Esophagus muscularis mucosa (tissue), 4 donors: ENCODE measurements around the gene CYSRT1. TPM values are rescaled to one million over a fixed set of nuclear protein-coding genes. Genes with fewer than 3 reads are reported as not detected.
"Not testable (repeated sequence)": the region's sequence is repeated elsewhere in the genome, so short reads cannot be mapped to it uniquely, and the experiment has no call there.

ENCODE experiments used
- DNase-seq: peaks from one replicate; pipeline ENCODE4 v3.0.0-alpha.2; 2017; ENCODE audit errors: extremely low spot score
- H3K27ac ChIP-seq, 4 donors: fragments of 200-600 bp; sonication (generic); replicated peaks in 1 of 4; 1 replicate in 3 of 4; 2 replicates in 1 of 4; pipeline ENCODE4 v1.5.1; 2016 to 2019; ENCODE audit warnings: mild to moderate bottlenecking in 1 of 4
- H3K27me3 ChIP-seq, 4 donors: fragments of 200-600 bp; sonication (generic); one replicate each; pipeline versions ENCODE4 v1.5.1 to v1.6.0; 2016 to 2019
- H3K36me3 ChIP-seq, 4 donors: fragments of 200-600 bp; sonication (generic); one replicate each; pipeline ENCODE4 v1.5.1; 2016 to 2019
- H3K4me1 ChIP-seq, 4 donors: fragments of 200-600 bp; sonication (generic); one replicate each; pipeline ENCODE4 v1.5.1; 2016 to 2019
- H3K4me3 ChIP-seq, 4 donors: fragments of 200-600 bp; sonication (generic); 1 replicate in 2 of 4; 2 replicates in 2 of 4; pipeline ENCODE4 v1.5.1; 2016 to 2019; ENCODE audit warnings: mild to moderate bottlenecking in 4 of 4, moderate library complexity in 1 of 4
- H3K9me3 ChIP-seq, 4 donors: fragments of 200-600 bp; sonication (generic); 1 replicate in 3 of 4; 2 replicates in 1 of 4; pipeline ENCODE4 v1.5.1; 2016 to 2019
- CTCF ChIP-seq, 3 experiments: fragments of 200-600 bp in 2 of 3; fragments of 450-650 bp in 1 of 3; sonication (generic) in 2 of 3; IDR thresholded peaks; one replicate each; pipeline ENCODE4 v1.5.1; 2017 to 2019; ENCODE audit warnings: antibody characterized with exemption in 3 of 3, mild to moderate bottlenecking in 2 of 3, moderate library complexity in 1 of 3
- EP300 ChIP-seq: sonication (generic); formaldehyde crosslinking; IDR thresholded peaks from one replicate; pipeline ENCODE4 v1.6.1; 2017; ENCODE audit warnings: antibody characterized with exemption
- POLR2A ChIP-seq: fragments of 450-650 bp; IDR thresholded peaks from one replicate; pipeline ENCODE4 v1.6.1; 2017; ENCODE audit warnings: antibody characterized with exemption, moderate library complexity, mild to moderate bottlenecking, low read depth
- POLR2AphosphoS5 ChIP-seq, 2 donors: sonication (generic); formaldehyde crosslinking; IDR thresholded peaks; one replicate each; pipeline ENCODE4 v1.6.1; 2017; ENCODE audit warnings: antibody characterized with exemption in 2 of 2
- WGBS: methylation state at CpG from one replicate; pipeline ENCODE4 v1.1.5; 2018; 5-methylcytosine and 5-hydroxymethylcytosine counted together
- intact Hi-C: fragments of 100-400 bp; cut with DNase I; formaldehyde crosslinking; loops from one replicate; pipeline ENCODE4 v1.15.1; 2023
- total RNA-seq, 4 donors: library from RNA; depleted of rRNA; stranded (reverse); fragments of >200 nt; gene quantifications; one replicate each; pipeline versions ENCODE4 v1.1.0 to v1.2.1, GENCODE V29; 2016

Gene CYSRT1
- total RNA-seq, 4 donors from 2014 or later, result 0.33 to 0.45 (median 0.40) TPM; not detected in 1

DNA sequence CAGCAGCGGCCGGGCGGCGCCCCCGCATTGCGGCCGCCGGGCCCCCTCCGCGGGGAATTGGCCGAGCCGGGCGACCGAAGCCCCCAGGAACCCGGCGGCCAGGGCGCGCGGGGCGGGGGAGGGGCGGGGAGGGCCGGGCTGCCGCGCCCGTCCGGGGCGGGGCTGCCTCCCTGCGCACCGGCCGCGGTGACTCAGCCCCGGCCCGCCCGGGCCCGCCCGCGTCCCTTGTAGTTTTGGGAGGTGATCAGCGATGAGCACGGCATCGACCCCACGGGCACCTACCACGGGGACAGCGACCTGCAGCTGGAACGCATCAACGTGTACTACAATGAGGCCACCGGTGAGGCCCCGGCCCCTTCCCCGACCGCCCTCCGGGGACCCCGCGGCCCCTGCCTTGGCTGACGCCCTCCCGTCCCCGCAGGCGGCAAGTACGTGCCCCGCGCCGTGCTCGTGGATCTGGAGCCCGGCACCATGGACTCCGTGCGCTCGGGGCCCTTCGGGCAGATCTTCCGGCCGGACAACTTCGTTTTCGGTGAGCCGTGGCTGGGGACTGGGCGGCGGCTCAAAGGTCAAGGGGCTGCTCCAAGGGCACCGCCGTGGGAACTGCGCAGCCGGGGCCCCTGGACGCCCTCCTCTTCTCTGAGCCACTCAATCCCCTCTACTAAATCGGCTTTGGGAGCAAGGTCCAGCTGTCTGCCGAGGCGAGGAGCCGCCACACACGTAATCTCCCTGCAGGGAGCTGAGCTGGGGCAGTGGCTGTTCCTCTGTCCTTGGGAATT lies 16.7 kb downstream of the CYSRT1 start:
- Histone ChIP-seq H3K9me3 (no peaks in the 10 kb centered on the region), H3K27me3 (no peaks in the 10 kb centered on the region), H3K4me3 (peak overlapping the region; percentile 79 to 99 (median 86)), H3K27ac (peak overlapping the region; percentile 95 to 98 (median 96)), H3K36me3 (peaks cover 13 to 25% (median 19%) of the 10 kb centered on the region in 4 donors), H3K4me1 (peaks cover 58 to 68% (median 63%) of the 10 kb centered on the region in 4 donors)
- intact Hi-C loops, result no loop called here
- DNase-seq, result no peak
- no peak for TF ChIP-seq EP300
- TF ChIP-seq CTCF (IDR thresholded peaks at IDR 0.05), result no peak
- no peak for TF ChIP-seq POLR2A
- WGBS, result no CpG with 5 or more reads among the region's 83 CpGs

GRCh38 chr9:137242269-137243203 lies 17.6 kb downstream of the CYSRT1 start:
- Histone ChIP-seq H3K9me3 (no peaks in the 10 kb centered on the region), H3K27ac (peak overlapping the region; percentile 95 to 98 (median 96)), H3K27me3 (no peaks in the 10 kb centered on the region), H3K36me3 (peaks cover 13 to 25% (median 19%) of the 10 kb centered on the region in 4 donors), H3K4me1 (peaks cover 50 to 59% (median 56%) of the 10 kb centered on the region in 4 donors), H3K4me3 (peak overlapping the region; percentile 79 to 99 (median 86))
- DNase-seq, result no peak
- intact Hi-C loops, result no loop called here
- TF ChIP-seq POLR2AphosphoS5 (IDR thresholded peaks at IDR 0.05) (no peak), CTCF (IDR thresholded peaks at IDR 0.05) (no peak), POLR2A (no peak), EP300 (no peak)
- 67% methylated on average over 26 of the region's 36 CpGs for WGBS

- H3K27ac ChIP-seq, intact Hi-C loops, H3K9me3 ChIP-seq, H3K4me3 ChIP-seq, H3K27me3 ChIP-seq, DNase-seq: not testable (repeated sequence)
- Histone ChIP-seq H3K36me3 (peaks cover 13 to 25% (median 19%) of the 10 kb centered on the region in 4 donors), H3K4me1 (peaks cover 43 to 52% (median 51%) of the 10 kb centered on the region in 4 donors)
- 86% methylated on average over 18 of the region's 18 CpGs for WGBS
These were observed 18.3 kb downstream of the CYSRT1 start for GRCh38 chr9:137243266-137243625.

GRCh38 chr9:137243626-137244485 lies 18.9 kb downstream of the CYSRT1 start:
- peaks cover 39 to 46% (median 45%) of the 10 kb centered on the region in 4 donors for H3K4me1 ChIP-seq
- TF ChIP-seq POLR2AphosphoS5 (IDR thresholded peaks at IDR 0.05) (peak in 1 of 2 donors; percentile 19), EP300 (no peak)
- H3K36me3 ChIP-seq, result peaks cover 13 to 25% (median 19%) of the 10 kb centered on the region in 4 donors
- H3K9me3 ChIP-seq, result no peaks in the 10 kb centered on the region
- H3K27ac ChIP-seq, result peak overlapping the region in 2 of 4 donors; percentile 5 to 22
- intact Hi-C loops, result no loop called here
- 89% methylated on average over 6 of the region's 15 CpGs for whole genome bisulfite sequencing
- no peaks in the 10 kb centered on the region for H3K27me3 ChIP-seq
- no peak overlapping the region for H3K4me3 ChIP-seq
- no peak for DNase-seq
